NT2/D1 (cell line): ENCODE results near the gene MAK.

ENCODE experiments used
- YY1 ChIP-seq: IDR thresholded peaks from 2 replicates; pipeline ENCODE4 v1.6.1; 2011; ENCODE audit not compliant: insufficient read length, insufficient read depth
- ZNF274 ChIP-seq: IDR thresholded peaks from 2 replicates; pipeline ENCODE4 v1.6.1; 2011; ENCODE audit warnings: mild to moderate bottlenecking, low read depth, low read length

DNA sequence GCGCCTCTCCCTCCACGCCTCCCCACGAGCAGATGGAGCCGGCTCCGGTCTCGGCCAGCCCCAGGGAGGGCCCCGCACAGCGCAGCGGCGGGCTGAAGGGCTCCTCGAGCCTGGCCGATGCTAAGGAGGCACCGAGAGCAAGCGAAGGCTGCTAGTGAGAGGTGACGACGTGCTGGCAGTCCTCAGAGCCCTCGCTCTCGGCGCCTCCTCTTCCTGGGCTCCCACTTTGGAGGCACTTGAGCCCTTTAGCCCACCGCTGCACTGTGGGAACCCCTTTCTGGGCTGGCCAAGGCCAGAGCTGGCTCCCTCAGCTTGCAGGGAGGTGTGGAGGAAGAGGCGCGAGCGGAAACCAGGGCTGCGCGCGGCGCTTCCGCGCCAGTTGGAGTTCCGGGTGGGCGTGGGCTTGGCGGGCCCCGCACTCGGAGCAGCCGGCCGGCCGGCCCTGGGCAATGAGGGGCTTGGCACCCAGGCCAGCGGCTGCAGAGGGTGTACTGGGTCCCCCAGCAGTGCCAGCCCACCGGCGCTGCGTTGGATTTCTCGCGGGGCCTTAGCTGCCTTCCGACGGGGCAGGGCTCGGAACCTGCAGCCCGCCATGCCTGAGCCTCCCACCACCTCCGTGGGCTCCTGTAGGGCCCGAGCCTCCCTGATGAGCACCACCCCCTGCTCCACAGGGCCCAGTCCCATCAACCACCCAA, 117.9 kb downstream of the MAK start:
- TF ChIP-seq YY1, result no peak
- no peak for TF ChIP-seq ZNF274
